Stomach (tissue), 9 donors: ENCODE results near the gene TAF1B. TPM values are rescaled to one million over a fixed set of nuclear protein-coding genes. Genes with fewer than 3 reads are reported as not detected.
A peak's percentile ranks its signal among the peaks of the same experiment; 100 is the strongest.

Source experiments
- DNase-seq, 2 donors: peaks; one replicate each; pipeline versions ENCODE4 v3.0.0 to v3.0.0-alpha.2; 2013 to 2019
- H3K27ac ChIP-seq, 5 donors: fragments of 200-600 bp in 4 of 5; sonication (generic) in 4 of 5; one replicate each; pipeline ENCODE4 v1.5.1; 2013 to 2019; ENCODE audit warnings: mild to moderate bottlenecking in 1 of 5, moderate library complexity in 1 of 5
- H3K27me3 ChIP-seq, 3 donors: fragments of 200-600 bp; sonication (generic); one replicate each; pipeline ENCODE4 v1.5.1; 2017 to 2019; ENCODE audit warnings: mixed run types in 1 of 3
- H3K36me3 ChIP-seq, 4 donors: fragments of 200-600 bp; sonication (generic); 1 replicate in 3 of 4; 2 replicates in 1 of 4; pipeline ENCODE4 v1.5.1; 2016 to 2019
- H3K4me1 ChIP-seq, 4 donors: fragments of 200-600 bp; sonication (generic); one replicate each; pipeline ENCODE4 v1.5.1; 2016 to 2019
- H3K4me3 ChIP-seq, 4 donors: fragments of 200-600 bp; sonication (generic) in 3 of 4; one replicate each; pipeline ENCODE4 v1.5.1; 2016 to 2019; ENCODE audit warnings: mild to moderate bottlenecking in 1 of 4
- H3K9me3 ChIP-seq, 4 donors: fragments of 200-600 bp; sonication (generic); one replicate each; pipeline ENCODE4 v1.5.1; 2016 to 2019
- CTCF ChIP-seq, 7 experiments: fragments of 450-650 bp in 4 of 7; fragments of 200-600 bp in 3 of 7; sonication (generic) in 3 of 7; IDR thresholded peaks; one replicate each; pipeline ENCODE4 v1.5.1; 2016 to 2019; ENCODE audit warnings: antibody characterized with exemption in 7 of 7, control low read depth in 2 of 7, mild to moderate bottlenecking in 1 of 7
- EP300 ChIP-seq: sonication (generic); formaldehyde crosslinking; IDR thresholded peaks from one replicate; pipeline ENCODE4 v1.6.1; 2017; ENCODE audit warnings: antibody characterized with exemption
- POLR2A ChIP-seq, 4 donors: fragments of 450-650 bp; IDR thresholded peaks; one replicate each; pipeline ENCODE4 v1.6.1; 2016; ENCODE audit warnings: antibody characterized with exemption in 4 of 4, control low read depth in 2 of 4, mild to moderate bottlenecking in 1 of 4, moderate library complexity in 1 of 4
- POLR2AphosphoS5 ChIP-seq, 3 donors: sonication (generic); formaldehyde crosslinking; IDR thresholded peaks; one replicate each; pipeline ENCODE4 v1.6.1; 2016; ENCODE audit warnings: antibody characterized with exemption in 3 of 3
- WGBS, 5 donors: extraction: QIAGEN DNeasy Blood & Tissue Kit in 3 of 5; methylation state at CpG; one replicate each; pipeline versions ENCODE4 v1.1.5 to v1.1.7; 2013 to 2018; 5-methylcytosine and 5-hydroxymethylcytosine counted together
- intact Hi-C: fragments of 100-400 bp; cut with DNase I; formaldehyde crosslinking; loops from one replicate; pipeline ENCODE4 v1.15.1; 2023; ENCODE audit warnings: low total_unique reads
- polyA plus RNA-seq, 3 donors: library from polyadenylated mRNA; stranded (reverse); fragments of 200-250 nt; gene quantifications; one replicate each; pipeline ENCODE4 v1.2.3, GENCODE V29; 2013
- total RNA-seq, 5 donors: library from RNA; depleted of rRNA; stranded (reverse); fragments of >200 nt; gene quantifications; one replicate each; pipeline versions ENCODE4 v1.1.0 to v1.2.3, GENCODE V29; 2014 to 2016
- donor health status: healthy with polysubstance abuse.
- donor health status: Bipolar disorder and iron deficiency.
- donor health status: healthy.

TAF1B gene
- total and polyA plus RNA-seq, 8 donors = 3.8 to 34.6 (median 6.4) TPM

- intact Hi-C loops = loop anchor here (10.0 kb wide), 1 partner anchor 237 kb away; no protein-coding TSS in a partner anchor
These were observed 25.2 kb upstream of the TAF1B start for GRCh38 chr2:9818097-9818496.

DNA sequence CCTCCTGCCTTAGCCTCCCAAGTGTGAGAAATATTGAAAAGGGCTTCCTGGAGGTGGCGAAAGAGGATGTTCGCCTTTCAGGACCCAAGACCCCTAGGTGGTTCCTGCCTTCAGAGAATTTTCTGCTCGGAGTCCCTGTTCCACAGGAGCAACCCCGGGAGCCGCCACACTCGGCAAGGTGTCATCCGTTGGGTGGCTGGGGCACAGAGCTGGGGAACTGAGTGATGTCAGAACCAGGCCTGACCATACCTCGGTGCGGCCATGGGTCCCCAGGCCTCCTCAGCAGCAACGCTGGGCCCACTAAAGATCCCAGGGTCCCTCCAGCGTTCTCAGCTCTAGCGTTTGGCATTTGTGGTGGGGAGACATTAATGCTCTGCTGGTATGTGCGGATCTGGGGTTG, 23.7 kb upstream of the TAF1B start:
- no peak overlapping the region for H3K4me3 ChIP-seq
- intact Hi-C loops = loop anchor here (10.0 kb wide), 1 partner anchor 235 kb away; no protein-coding TSS in a partner anchor
- peaks cover 0 to 2% (median 0%) of the 10 kb centered on the region in 4 donors for H3K4me1 ChIP-seq
- no peak for DNase-seq
- no peaks in the 10 kb centered on the region for H3K9me3 ChIP-seq
- TF ChIP-seq CTCF (IDR thresholded peaks at IDR 0.05) (no peak), POLR2A (IDR thresholded peaks at IDR 0.05) (no peak), EP300 (no peak), POLR2AphosphoS5 (IDR thresholded peaks at IDR 0.05) (no peak)
- H3K27me3 ChIP-seq = peaks cover 0 to 2% (median 0%) of the 10 kb centered on the region in 3 donors
- no peaks in the 10 kb centered on the region for H3K36me3 ChIP-seq
- H3K27ac ChIP-seq = no peak overlapping the region
- 92 to 97% (median 95%) methylated on average over 13 of the region's 13 CpGs for WGBS, 5 donors

More at GRCh38 chr2:9818097-9818496, 25.2 kb upstream of the TAF1B start:
- TF ChIP-seq POLR2AphosphoS5 (IDR thresholded peaks at IDR 0.05) (no peak), EP300 (no peak), CTCF (IDR thresholded peaks at IDR 0.05) (no peak), POLR2A (IDR thresholded peaks at IDR 0.05) (no peak)
- no peak overlapping the region for H3K27ac ChIP-seq
- WGBS, 5 donors = 58 to 69% (median 66%) methylated on average over 2 of the region's 2 CpGs
- DNase-seq = no peak
- no peaks in the 10 kb centered on the region for H3K9me3 ChIP-seq
- peaks cover 0 to 6% (median 0%) of the 10 kb centered on the region in 3 donors for H3K27me3 ChIP-seq
- peaks cover 6 to 16% (median 12%) of the 10 kb centered on the region in 4 donors for H3K4me1 ChIP-seq
- no peaks in the 10 kb centered on the region for H3K36me3 ChIP-seq
- H3K4me3 ChIP-seq = no peak overlapping the region

DNA sequence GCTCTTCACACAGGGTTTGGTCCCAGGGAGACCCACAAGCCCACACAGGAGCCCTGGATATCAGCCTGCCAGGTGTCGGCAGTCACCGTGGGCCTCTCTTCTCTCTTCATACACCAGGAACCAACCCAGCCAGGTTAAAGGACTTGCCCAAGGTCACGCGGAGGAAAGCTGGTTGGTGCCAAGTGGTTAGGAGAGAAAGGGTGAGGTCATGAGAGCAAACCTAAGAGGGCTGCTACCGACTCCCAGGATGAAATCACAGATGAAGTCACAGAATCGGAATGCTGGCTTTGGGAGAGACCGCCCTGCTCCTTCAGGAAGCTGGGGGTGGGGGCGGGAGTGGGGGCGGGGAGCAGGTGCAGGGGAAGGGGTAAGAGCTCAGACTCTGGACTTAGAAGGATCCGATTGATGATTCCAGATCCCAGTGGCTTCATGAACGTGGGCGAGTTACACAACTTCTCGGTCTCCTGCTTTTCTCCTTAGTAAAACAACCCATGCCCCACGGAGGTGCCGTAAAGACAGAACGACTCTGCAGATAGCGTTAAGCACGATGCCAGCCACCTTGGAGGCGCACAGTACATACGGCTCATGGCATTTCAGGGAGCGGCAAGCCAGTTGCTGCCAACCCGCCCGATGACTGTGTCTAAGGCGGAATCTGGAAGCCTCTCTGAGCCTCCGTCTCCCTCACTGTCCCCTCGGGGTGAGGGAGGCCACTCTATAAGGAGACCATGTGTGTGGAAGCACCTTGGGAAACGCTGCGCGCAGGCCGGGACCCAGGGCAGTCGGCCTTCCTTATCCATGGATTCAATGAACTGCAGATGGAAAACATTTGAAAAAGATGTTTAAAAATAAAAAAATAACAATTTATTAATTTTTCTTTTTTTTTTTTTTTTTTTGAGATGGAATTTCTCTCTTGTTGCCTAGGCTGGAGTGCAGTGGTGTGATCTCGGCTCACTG, 23.0 kb upstream of the TAF1B start:
- Histone ChIP-seq H3K27me3 (no peaks in the 10 kb centered on the region), H3K4me3 (no peak overlapping the region), H3K27ac (no peak overlapping the region), H3K36me3 (no peaks in the 10 kb centered on the region), H3K4me1 (no peaks in the 10 kb centered on the region), H3K9me3 (no peaks in the 10 kb centered on the region)
- intact Hi-C loops = no loop called here
- TF ChIP-seq POLR2A (IDR thresholded peaks at IDR 0.05) = no peak
- no peak for TF ChIP-seq CTCF (IDR thresholded peaks at IDR 0.05)
- no peak for TF ChIP-seq EP300
- TF ChIP-seq POLR2AphosphoS5 (IDR thresholded peaks at IDR 0.05) = no peak
- peak in 1 of 2 donors; percentile 62 for DNase-seq
- WGBS, 5 donors = 80 to 85% (median 82%) methylated on average over 32 of the region's 32 CpGs

DNA sequence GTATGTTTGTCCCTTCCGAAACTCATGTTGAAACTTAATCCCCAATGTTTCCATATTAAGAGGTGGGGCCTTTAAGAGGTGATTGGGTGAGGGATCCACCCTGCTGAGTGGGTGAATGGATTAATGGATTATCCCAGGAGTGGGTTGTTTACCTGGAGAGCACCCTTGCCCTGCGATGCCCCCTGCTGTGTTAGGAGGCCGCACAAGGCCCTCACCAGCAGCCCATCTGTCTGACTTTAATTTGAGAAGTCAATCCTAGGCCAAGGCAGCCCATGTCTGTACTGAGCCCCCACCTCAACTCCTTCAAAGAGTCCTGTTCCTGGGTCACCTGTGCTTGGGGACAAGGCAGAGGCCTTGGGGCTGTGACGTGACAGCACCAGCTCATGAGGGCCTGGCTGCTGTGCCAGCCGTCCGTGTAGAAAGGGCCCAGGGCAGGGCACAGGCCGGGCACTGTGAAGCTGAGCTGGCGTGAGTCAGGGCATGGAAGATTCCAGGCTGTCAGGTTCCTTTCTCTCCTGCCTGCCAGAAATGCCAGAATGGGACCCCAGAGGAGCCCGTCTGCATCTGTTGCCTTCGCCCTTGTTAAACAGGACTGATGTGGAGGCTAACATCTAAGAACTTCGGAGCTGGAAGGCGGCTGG, 21.3 kb upstream of the TAF1B start:
- Histone ChIP-seq H3K36me3 (no peaks in the 10 kb centered on the region), H3K27ac (no peak overlapping the region), H3K27me3 (no peaks in the 10 kb centered on the region), H3K4me3 (no peak overlapping the region), H3K4me1 (no peaks in the 10 kb centered on the region), H3K9me3 (no peaks in the 10 kb centered on the region)
- TF ChIP-seq POLR2AphosphoS5 (IDR thresholded peaks at IDR 0.05) = no peak
- no peak for TF ChIP-seq POLR2A (IDR thresholded peaks at IDR 0.05)
- no peak for TF ChIP-seq CTCF (IDR thresholded peaks at IDR 0.05)
- no peak for TF ChIP-seq EP300
- 85 to 97% (median 92%) methylated on average over 9 to 12 of the region's 12 CpGs for WGBS, 5 donors
- intact Hi-C loops = no loop called here
- DNase-seq = no peak
